ENCODE results near the gene CHRM4. TPM values are rescaled to one million over a fixed set of nuclear protein-coding genes. Genes with fewer than 3 reads are reported as not detected.
"Not testable (repeated sequence)": the region's sequence is repeated elsewhere in the genome, so short reads cannot be mapped to it uniquely, and the experiment has no call there.

Gene CHRM4
- total RNA-seq, 1 experiment from 2014 or later = 0.49 TPM

DNA sequence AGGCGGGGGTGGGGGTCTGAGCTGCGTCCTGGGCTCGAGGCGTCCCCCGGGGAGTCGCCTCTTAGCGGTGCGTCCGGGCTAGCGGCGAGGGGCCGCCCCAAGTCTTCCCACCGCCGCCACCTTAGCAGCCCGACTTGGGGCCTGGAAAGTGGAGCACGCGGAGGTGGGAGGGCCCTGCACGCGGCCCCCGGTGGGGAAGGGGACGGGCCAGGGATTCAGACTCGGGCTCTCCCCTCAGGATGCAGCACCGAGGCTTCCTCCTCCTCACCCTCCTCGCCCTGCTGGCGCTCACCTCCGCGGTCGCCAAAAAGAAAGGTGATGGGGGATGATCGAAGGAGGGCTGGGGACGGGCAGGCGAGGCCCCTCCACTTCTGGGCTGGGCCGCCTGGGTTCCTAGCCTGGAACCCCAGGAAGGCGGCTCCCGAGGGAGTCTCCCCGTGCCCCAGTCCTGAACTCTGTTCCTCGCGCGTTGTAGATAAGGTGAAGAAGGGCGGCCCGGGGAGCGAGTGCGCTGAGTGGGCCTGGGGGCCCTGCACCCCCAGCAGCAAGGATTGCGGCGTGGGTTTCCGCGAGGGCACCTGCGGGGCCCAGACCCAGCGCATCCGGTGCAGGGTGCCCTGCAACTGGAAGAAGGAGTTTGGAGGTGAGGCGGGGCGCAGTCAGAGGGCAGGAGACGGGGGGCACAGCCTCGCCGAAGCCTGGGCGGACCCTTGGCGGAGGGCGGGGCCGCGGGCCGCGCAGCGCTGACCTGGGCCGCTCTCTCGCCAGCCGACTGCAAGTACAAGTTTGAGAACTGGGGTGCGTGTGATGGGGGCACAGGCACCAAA, 9.5 kb downstream of the CHRM4 start:
- DNase-seq (ENCODE audit: low read depth) = no peak

DNA sequence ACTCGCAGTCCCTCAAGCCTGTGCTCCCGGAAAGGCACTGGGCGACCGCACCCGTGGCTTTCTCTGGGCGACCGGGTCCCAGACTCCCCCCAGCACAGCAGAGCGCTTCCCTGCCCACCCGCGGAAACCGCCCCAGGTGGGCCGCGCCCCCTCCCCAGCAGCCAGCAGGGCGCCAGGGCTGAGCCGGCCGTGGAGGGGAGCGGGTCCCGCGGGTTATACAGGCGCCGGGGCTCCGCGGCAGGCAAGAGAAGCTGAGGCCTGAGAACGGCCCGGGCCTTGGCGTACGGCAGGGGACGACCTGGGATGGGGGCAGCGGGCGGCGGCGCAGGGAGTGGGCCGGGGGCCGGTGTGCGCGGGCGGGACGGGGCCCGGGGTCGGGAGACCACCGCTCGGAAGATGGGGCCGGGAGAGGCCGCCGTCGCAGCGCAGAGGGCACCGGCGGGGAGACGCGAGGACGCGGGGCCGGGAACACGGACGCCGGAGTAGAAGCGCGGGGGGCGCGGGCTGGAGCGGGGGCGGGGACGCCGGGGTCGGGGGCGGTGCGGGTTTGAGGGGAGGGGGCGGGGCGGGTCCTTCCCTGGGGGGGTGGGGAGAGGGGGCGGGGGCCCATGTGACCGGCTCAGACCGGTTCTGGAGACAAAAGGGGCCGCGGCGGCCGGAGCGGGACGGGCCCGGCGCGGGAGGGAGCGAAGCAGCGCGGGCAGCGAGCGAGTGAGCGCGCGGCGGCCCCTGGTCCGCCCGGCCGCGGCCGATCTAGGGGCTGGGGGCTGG, 10.3 kb downstream of the CHRM4 start, which contains the start of gene MDK:
MDK (plus strand) TSS at position 622 of the 771 bp plus-strand sequence. CDS start 389 bp downstream, outside the sequence.
- DNase-seq (ENCODE audit: low read depth) = no peak

DNA sequence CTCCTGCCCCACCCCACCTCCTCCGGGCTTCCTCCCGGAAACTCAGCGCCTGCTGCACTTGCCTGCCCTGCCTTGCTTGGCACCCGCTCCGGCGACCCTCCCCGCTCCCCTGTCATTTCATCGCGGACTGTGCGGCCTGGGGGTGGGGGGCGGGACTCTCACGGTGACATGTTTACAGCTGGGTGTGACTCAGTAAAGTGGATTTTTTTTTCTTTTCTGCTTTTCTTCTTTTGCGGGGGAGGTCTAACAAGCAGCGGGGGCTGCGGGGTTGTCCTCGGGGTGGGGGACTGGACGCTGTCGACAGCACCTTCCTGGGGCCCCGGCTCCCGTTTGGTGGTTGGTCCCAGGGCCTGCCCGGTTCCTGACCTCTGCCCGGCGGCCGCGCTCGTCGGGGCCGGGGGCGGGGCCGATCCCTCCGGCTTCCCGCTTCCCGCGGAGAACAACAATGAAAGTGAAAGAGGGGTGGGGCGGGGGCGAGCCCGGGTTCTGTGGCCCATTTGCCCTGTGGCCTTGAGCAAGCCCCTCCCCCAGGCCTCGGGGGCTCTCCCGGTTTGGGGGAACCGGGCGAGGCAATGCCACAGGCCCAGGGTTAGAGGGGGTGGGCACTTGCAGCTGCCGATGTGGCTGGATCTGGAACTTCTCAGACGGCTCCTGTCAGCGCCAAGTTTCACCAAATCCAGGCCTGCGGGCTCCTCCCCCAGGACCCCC, 11.1 kb downstream of the CHRM4 start:
- DNase-seq (ENCODE audit: low read depth) = peak; percentile 77

DNA sequence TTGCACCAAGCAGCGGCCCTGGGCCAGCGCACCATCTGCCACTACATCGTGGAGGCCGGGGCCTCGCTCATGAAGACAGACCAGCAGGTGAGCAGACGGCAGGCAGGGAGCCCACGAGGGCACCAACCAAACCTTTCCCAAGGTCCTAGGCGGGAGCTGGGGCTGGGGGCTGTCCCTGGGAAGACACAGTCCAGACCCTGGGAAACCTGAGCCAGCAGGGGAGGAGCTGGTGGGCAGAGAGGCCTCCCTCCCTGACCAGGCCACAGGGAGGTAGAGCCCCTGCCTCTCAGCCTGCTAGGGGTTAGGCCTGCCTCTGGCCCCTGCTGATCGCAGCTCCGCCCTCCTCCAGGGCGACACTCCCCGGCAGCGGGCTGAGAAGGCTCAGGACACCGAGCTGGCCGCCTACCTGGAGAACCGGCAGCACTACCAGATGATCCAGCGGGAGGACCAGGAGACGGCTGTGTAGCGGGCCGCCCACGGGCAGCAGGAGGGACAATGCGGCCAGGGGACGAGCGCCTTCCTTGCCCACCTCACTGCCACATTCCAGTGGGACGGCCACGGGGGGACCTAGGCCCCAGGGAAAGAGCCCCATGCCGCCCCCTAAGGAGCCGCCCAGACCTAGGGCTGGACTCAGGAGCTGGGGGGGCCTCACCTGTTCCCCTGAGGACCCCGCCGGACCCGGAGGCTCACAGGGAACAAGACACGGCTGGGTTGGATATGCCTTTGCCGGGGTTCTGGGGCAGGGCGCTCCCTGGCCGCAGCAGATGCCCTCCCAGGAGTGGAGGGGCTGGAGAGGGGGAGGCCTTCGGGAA, 11.9 kb downstream of the CHRM4 start:
- DNase-seq (ENCODE audit: low read depth) = not testable (repeated sequence)

DNA sequence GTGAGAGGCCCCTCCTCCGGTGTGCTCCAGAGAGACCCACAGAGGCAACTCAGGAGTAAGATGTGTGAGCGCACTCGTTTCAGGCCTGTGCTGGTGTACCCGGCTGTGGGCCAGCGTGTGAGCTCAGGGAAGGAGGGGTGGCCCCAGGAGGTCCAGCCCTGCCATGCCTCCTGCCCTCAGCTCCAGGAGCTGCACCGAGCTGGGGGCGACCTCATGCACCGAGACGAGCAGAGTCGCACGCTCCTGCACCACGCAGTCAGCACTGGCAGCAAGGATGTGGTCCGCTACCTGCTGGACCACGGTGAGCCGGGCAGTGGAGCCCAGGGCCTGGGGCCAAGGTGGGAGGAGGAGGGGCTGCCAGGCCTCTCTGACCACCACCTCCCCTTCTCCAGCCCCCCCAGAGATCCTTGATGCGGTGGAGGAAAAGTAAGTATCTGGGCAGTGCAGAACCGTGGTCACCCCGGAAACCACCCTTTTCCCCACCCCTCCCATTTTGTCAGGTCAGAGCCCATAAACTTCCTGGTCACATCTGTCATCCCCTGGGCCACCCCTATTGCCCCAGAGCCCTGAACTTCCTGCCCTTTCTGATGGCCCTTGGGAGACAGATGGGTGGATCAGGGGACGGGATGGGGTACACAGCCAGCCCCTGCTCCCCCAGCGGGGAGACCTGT, 12.6 kb downstream of the CHRM4 start:
- no peak for DNase-seq (ENCODE audit: low read depth)

DNA sequence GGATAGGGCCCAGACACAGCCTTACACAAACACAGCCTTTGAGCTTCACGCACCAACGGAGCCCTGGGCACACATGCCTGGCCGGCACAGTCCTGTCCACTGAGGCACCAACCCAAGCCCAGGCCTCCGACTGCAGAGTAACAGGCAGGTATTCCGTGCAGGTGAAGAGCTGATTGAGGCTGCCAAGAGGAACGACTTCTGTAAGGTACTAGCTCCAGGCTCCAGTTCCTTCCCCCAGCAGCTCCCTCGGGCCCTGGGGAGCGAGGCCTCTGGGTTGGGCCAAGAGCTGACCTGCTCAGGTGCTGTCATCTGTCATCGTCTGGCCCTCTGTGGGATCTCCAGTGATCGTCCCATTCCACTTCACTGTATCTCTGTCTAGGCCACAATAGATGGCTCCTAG, 13.3 kb downstream of the CHRM4 start:
- DNase-seq (ENCODE audit: low read depth) = no peak

DNA sequence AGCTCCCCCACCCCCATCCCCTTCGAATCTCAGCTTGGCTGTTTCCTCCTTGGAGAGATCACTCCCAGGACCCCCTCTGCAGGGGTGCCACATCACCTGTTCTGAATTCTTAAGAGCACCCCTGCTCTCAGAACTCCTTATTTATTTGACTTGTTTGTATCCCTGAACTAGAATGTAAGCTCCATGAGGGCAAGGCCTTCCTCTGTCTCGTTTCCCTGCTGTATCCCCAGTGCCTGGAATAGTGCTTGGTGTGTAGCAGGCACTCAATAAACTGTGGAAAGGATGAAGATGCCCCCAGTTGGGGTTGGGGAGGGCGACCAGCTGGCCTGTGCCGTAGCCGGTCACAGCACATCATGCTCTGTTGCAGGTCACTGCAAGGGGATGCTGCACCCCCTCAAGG, 13.7 kb downstream of the CHRM4 start:
- no peak for DNase-seq (ENCODE audit: low read depth)

DNA sequence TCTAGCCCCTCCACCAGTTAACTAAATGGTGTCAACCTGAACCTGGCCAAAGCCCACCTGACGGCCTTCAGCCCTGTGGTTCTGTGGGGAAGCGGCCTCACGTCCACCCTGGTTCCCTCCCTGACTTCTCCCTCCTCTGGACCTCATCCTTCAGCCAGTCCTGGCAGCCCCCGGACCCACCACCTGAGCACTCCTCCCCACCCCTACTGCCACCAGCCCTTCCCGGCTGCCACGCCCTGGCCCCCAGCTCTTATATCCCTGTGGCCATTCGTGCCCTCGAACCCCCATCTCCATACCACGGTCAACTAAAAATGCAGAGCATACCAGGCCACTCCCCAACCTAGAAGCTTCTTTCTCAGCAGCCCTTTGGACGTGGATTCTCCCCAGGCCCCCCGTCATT, 14.3 kb downstream of the CHRM4 start:
- DNase-seq (ENCODE audit: low read depth) = no peak

DNA sequence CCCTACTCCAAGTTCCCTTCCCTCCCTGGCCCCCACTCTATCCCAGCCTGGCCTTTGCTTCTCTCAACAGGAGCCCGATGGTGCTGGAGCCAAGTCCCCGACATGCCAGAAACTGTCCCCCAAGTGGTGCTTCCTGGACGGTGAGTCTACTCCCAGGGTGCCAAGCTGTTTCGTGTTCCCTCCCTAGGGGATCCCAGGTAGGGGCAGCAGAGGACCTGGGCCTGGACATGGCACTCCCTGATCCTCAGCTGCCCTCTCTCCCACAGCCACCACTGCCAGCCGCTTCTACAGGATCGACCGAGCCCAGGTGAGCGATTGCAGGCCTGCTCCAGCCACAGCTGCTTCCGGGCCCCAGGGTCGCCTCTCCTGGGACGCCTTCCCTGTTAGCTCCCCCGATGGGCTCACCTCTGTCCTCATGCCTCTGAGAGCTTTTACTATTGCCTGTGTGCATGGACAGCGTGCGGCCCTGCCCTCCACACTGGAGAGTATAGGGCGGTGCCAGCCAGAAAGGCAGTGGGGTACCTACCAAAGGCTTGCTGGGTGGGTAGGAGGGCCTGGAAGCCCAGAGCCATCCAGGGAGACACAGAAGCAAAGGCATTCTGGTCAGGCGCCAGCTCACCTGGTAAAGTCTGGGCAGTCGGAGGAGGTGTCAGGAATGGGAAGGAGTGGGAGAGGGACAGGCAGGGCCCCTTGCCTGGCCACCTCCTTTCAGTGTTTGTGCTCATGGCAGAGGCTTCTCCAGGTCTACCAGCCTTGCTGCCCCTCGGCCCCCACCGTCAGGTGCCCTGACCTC, 15.1 kb downstream of the CHRM4 start:
- DNase-seq (ENCODE audit: low read depth) = no peak

DNA sequence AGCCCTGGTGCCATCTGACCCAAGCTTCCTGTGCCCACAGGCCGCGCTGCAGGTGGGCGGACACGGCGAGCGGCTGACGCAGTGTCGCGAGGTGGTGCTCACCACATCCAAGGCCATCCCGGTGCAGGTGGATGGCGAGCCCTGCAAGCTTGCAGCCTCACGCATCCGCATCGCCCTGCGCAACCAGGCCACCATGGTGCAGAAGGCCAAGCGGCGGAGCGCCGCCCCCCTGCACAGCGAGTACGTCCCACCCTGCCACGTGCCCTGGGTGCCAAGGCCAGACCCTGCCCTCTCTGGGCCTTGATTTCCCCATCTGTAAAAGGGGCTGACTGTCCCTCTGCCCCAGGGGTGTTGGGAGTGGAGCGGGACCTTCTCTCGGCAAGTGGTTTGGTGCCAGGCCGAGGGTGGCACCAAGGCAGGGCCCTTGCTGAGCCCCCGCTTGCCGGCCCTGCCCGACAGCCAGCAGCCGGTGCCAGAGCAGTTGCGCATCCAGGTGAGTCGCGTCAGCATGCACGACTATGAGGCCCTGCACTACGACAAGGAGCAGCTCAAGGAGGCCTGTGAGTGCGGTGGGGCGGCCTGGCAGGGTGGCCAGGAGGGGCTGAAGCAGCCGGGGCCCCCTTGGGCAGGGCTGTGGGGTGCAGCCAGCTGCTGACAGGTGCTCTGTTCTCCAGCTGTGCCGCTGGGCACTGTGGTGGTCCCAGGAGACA, 16.0 kb downstream of the CHRM4 start:
- no peak for DNase-seq (ENCODE audit: low read depth)

DNA sequence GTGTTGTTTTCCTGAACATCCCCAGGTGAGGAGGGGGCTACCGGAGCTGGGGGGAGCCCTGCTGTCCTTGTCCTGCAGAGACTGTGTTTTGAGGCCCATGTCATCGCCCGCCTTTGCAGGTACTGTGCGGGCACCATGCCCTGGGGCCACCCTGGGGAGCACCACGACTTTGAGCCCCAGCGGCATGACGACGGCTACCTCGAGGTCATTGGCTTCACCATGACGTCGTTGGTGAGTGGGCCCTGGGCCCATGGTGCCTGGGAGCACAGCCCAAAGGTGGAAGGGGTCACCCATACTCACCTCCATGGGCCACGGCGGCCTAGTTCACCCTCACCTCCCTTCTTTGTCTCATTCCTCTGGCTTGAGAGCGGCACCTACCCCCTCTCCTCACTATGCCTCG, 16.8 kb downstream of the CHRM4 start:
- no peak for DNase-seq (ENCODE audit: low read depth)

DNA sequence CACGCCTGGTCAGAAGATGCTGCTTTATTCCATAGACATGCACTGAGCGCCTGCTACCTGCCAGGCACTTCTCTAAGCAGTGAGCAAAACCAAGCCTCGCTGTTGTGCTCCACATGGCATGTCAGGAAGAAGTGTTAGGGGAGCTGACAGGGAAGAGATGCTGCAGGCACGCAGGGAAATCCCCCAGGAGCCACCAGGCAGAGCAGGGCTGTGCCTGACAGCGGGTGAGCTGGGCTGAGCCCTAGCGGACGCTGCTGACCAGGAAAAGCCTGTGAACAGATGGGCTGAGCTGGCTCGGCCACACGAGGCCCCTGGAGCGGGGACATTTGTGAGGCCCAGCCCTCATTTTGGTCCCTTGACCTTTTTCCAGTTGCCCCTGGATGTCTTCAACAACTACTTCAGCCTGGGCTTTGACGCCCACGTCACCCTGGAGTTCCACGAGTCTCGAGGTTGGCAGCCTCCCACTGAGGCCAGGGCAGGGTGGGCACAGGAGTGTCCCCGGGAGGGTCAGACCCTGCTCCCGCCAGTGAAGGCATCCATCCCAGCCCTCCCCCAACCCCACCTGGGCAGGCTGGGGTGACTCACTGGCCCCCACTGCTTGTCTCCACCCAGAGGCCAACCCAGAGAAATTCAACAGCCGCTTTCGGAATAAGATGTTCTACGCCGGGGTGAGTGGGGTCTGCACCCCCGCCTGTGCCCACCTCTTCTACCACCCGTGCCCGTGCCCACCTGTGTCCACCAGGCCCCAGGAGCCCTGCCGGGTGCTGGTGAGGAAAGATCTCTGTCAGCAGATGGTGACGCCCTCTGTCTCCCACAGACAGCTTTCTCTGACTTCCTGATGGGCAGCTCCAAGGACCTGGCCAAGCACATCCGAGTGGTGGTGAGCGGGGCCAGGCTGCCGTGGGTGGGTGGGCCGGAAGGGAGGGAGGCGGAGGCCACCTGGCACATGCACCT, 17.5 kb downstream of the CHRM4 start:
- no peak for DNase-seq (ENCODE audit: low read depth)

DNA sequence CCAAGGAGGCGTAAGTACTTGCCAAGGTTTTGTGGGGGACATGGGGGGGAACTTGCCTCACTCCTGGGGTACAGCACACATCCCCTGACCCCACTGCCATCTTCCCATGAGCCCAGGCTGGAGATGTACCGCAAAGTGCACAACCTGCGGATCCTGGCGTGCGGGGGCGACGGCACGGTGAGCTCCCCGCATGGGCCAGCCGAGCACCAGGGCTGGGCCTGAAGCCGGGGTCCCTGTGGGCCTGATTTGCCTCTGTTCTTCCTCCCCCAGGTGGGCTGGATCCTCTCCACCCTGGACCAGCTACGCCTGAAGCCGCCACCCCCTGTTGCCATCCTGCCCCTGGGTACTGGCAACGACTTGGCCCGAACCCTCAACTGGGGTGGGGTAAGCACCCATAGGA, 19.1 kb downstream of the CHRM4 start:
- not testable (repeated sequence) for DNase-seq (ENCODE audit: low read depth)

DNA sequence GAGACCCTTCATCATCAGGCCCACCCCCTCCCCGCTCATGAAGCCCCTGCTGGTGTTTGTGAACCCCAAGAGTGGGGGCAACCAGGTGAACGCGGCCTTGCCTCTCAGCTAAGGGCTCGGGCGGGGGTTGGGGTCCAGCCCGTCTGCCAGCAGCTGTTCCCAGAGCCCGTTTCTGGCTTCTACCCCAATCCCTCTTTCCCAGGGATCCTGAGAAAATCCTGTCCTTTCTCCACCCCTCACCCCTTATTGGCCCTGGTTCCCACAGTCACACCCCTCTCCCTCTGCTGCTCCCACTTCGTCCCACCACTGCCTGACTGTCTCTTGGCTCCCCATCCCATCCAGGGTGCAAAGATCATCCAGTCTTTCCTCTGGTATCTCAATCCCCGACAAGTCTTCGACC, 19.5 kb downstream of the CHRM4 start:
- DNase-seq (ENCODE audit: low read depth) = no peak

DNA sequence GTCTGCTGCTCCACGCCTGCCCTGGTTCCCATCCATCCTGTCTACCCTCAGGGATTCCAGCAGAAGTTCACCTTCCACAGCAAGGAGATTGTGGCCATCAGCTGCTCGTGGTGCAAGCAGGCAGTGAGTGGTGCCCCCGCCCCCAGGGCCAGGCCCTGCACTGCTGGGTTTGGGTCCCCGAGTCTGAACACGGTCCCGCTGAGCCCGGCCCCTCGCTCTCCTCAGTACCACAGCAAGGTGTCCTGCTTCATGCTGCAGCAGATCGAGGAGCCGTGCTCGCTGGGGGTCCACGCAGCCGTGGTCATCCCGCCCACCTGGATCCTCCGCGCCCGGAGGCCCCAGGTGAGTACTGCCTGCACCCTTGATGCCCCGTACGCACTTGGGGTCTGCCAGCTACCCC, 20.3 kb downstream of the CHRM4 start:
- DNase-seq (ENCODE audit: low read depth) = not testable (repeated sequence)

DNA sequence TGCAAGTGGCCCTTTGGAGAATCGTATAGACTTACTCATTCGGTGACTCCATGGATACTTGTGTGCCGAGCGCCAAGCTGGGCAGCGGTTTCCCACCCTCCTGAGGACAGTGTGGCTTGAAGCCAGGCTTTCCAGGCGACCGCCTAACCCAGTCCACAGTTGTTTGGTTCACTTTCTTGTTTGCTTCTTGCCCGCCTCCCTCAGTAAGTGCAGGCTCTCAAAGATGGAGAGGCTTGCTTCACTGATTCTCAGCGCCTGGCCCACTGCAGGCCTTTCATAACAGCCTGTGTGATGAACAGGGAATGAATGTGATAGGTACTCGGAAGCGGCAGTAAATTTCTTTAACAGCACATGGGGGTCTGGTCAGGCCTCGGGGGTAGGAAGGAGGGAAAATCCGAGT, 21.3 kb downstream of the CHRM4 start:
- no peak for DNase-seq (ENCODE audit: low read depth)

DNA sequence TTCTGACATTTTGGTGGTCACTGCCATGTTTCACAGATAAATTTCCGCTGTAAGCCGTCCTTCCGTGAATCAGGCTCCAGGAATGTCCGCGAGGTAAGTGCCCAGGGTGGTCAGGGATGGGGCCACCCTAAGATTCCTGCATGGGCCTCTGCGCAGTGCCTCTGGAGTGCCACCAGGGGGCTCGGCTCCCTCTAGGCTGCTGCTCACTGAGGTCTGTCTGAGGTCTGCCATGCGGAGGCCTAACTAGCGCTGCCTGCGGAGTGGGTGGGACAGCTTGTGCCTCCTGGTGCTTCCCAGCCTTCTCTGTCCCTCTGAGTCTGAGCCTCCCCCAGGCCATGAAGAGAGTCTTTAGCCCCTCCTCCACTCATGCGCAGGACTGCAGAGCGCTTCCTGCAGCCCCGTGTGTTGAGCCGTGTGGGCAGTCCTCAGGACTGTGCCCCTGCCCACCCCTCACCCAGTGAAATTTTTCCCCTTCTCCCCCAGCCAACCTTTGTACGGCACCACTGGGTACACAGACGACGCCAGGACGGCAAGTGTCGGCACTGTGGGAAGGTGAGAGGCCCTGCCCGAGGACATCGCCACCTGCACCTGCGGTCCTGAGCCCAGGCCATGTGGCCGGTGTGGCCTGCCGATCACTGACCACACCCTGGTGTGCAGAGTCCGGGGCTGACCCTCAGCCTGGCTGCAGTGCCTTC, 22.0 kb downstream of the CHRM4 start:
- peak; percentile 82 for DNase-seq (ENCODE audit: low read depth)

DNA sequence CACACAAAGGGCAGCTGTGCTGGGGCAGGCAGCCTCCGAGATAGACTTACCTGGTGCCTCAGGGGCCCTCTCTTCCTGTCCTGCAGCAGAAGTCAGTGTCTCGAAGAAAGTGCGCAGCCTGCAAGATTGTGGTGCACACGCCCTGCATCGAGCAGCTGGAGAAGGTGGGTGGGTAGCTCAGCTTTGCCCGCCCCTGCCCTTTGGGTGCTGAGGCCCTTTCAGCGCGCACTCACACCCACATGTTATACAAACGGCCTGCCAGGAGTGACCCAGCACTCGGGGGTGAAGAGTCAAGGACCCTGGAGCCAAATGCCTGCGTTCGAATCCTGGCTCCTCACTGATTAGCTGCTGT, 23.7 kb downstream of the CHRM4 start:
- DNase-seq (ENCODE audit: low read depth) = no peak

Data from M059J (cell line).